ENCODE data around the gene PHLDB3.
"Not testable (repeated sequence)": the region's sequence is repeated elsewhere in the genome, so short reads cannot be mapped to it uniquely, and the experiment has no call there.

The PHLDB3 gene

GRCh38 chr19:43439709-43440063 lies 64.9 kb downstream of the PHLDB3 start:
- no peak for DNase-seq (ENCODE audit: low read depth)

DNA sequence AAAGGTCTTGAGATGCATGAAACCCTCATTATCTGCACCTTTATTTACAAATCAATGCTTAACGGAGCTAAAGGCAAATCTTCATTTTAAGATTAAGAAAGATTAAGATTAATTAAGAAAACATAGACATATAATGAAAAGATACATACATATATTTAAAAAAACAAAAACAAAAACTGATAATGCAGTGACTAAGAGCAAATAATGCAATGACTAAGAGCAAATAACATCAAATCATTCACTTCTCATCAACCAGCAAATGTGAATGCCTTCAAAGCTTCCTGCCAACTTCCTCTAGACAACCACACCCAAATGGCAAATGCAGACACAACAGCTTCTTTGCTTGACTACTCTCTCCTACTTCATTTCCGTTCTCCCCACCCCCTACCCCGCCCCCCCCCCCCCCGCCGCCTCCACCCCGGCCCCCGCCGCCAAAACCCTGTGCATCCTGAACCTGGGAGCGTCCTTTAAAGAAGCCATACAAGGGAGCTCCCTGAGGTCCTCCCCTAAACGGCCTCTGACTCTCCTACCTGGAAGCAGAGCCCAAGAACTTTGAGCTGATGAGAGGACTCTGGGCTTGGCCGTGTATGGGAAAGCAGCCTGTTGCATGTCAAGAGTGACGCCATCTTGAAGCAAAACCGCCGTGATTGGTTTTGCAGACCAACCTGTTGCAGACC lies 65.4 kb downstream of the PHLDB3 start:
- no peak for DNase-seq (ENCODE audit: low read depth)

- DNase-seq (ENCODE audit: low read depth) = no peak
Observed at GRCh38 chr19:43438291-43439031, 66.1 kb downstream of the PHLDB3 start.

DNA sequence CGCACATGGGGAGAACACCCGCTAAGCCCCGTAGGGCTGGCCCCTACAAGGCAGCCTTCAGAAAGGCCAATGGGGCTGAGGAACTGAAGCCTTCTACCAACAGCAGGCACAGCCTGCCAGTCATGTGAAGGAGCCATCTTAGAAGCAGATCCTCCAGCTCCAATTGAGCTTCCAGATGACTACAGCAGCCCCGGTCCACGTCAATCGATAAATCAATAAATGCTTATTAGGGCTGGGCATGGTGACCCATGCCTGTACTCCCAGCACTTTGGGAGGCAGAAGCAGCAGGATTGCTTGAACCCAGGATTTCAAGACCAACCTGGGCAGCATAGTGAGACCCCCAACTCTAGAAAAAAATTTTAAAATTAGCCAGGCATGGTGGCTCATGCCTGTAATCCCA lies 66.8 kb downstream of the PHLDB3 start:
- no peak for DNase-seq (ENCODE audit: low read depth)

DNA sequence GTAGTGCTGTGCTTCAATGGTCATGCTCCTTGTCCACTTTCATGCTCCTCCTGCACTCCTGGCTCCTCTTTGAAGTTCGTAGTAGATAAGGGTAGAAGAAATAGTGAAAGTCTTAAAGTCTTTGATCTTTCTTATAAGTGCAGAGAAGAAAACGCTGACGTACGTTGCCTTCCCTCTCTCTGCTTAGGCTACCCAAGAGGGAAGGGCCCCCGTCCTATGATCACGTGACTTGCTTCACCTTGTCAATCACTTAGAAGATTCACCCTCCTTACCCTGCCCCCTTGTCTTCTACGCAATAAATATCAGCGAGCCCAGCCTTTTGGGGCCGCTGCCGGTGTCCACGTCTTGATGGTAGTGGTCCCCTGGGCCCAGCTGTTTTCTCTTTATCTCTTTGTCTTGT lies 67.3 kb downstream of the PHLDB3 start:
- not testable (repeated sequence) for DNase-seq (ENCODE audit: low read depth)

- DNase-seq (ENCODE audit: low read depth) = no peak
Observed at GRCh38 chr19:43435775-43436174, 68.8 kb downstream of the PHLDB3 start.

DNA sequence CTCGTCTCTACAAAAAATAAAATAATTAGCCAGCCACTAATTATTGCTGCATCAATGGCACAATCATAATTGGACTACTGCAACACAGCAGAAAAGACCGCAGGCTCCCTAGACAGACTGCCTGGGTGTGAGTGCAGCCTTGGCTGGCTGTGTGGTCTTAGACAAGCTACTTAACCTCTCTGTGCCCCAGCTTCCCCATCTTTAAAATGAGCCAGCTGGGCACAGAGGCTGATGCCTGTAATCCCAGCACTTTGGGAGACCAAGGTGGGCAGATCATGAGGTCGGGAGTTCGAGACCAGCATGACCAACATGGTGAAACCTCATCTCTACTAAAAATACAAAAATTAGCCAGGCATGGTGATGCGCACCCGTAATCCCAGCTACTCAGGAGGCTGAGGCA lies 70.9 kb downstream of the PHLDB3 start:
- no peak for DNase-seq (ENCODE audit: low read depth)

DNA sequence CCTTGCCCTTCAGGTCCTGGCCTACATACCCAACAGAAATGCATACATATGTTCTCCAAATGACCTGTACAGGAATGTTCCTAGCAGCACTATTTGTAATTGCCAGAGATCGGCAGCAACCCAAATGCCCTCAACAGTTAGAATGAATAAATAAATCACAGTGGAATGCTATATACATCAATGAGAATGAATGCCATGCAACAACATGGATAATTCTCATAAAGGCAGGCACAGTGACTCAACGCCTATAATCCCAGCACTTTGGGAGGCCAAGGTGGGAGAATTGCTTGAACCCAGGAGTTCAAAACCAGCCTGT lies 71.2 kb downstream of the PHLDB3 start:
- DNase-seq (ENCODE audit: low read depth) = no peak

DNA sequence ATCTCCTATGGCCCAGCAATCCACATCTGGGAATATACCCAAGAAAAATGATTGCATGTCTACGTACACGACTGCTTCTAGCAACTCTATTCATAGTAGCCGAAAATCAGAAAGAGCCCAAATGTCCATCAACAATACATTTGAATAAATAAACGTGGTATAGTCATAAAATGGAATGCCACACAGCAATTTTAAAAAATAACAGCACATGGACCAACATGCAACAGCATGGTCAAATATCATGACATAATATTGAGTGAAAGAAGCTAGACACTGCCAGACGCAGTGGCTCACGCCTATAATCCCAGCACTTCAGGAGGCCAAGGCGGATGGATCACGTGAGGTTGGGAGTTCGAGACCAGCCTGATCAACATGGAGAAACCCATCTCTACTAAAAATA lies 73.6 kb downstream of the PHLDB3 start:
- no peak for DNase-seq (ENCODE audit: low read depth)

DNA sequence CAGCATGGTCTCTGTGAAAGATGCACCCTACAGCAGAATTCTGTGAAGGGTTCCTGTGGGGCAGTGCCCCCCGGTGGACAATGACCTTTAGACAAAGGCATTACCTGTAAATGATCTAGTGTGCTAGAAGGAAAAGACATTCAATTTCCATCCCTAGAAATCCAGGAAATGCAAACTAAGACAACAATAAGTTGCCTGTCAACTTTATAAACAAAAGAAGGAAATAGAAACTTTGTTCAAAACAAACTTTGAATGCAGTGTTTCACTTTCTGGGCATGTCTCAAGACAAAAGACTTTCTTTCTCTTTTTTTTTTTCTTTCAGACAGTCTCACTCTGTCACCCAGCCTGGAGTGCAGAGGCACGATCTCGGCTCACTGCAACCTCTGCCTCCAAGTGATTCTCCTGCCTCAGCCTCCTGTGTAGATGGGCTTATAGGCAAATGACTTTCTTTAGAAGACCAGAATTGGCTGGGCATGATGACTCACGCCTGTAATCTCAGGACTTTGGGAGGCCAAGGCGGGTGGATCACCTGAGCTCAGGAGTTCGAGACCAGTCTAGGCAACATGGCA lies 74.3 kb downstream of the PHLDB3 start:
- DNase-seq (ENCODE audit: low read depth) = no peak

- no peak for DNase-seq (ENCODE audit: low read depth)
Observed at GRCh38 chr19:43429395-43429794, 75.2 kb downstream of the PHLDB3 start.

- no peak for DNase-seq (ENCODE audit: low read depth)
Observed at GRCh38 chr19:43425567-43426392, 78.8 kb downstream of the PHLDB3 start.

Data from stimulated activated CD8-positive, alpha-beta memory T cell treated with anti-CD3 and anti-CD28 coated beads, Interleukin-15, amount 100 ng/mL, for 24 hours (primary cell).